Effector memory CD8-positive, alpha-beta T cell (primary cell): Measurements from ENCODE around the gene BORCS5.
"Not testable (repeated sequence)": the region's sequence is repeated elsewhere in the genome, so short reads cannot be mapped to it uniquely, and the experiment has no call there.

Source experiments
- ATAC-seq: fragments of 150-1000 bp; cut with Tn5 transposase; replicated peaks from 2 replicates; pipeline ENCODE4 v1.10.0; 2021; ENCODE audit warnings: mild to moderate bottlenecking, moderate library complexity
- DNase-seq, 3 experiments: peaks; one replicate each; pipeline ENCODE4 v3.0.0; 2021
- H3K27ac Mint-ChIP-seq, 2 donors: one replicate each; pipeline ENCODE4 v1.8.0; 2022; ENCODE audit warnings: mild to moderate bottlenecking in 2 of 2, mixed read lengths in 2 of 2, moderate library complexity in 2 of 2
- H3K27me3 Mint-ChIP-seq, 2 donors: one replicate each; pipeline ENCODE4 v1.8.0; 2022; ENCODE audit warnings: mixed read lengths in 2 of 2
- H3K36me3 Mint-ChIP-seq: one replicate; pipeline ENCODE4 v1.8.0; 2022; ENCODE audit warnings: mild to moderate bottlenecking, moderate library complexity, mixed read lengths; ENCODE audit not compliant: insufficient read depth
- H3K4me1 Mint-ChIP-seq, 2 donors: one replicate each; pipeline ENCODE4 v1.8.0; 2022; ENCODE audit warnings: low read depth in 2 of 2, mixed read lengths in 2 of 2
- H3K4me3 Mint-ChIP-seq, 2 donors: one replicate each; pipeline ENCODE4 v1.8.0; 2022; ENCODE audit warnings: mild to moderate bottlenecking in 2 of 2, mixed read lengths in 2 of 2, moderate library complexity in 2 of 2
- H3K9me3 Mint-ChIP-seq, 2 donors: one replicate each; pipeline ENCODE4 v1.8.0; 2022; ENCODE audit warnings: mixed read lengths in 2 of 2

BORCS5 gene

GRCh38 chr12:12336049-12336411 lies 20.8 kb upstream of the BORCS5 start:
- no peak for ATAC-seq

DNA sequence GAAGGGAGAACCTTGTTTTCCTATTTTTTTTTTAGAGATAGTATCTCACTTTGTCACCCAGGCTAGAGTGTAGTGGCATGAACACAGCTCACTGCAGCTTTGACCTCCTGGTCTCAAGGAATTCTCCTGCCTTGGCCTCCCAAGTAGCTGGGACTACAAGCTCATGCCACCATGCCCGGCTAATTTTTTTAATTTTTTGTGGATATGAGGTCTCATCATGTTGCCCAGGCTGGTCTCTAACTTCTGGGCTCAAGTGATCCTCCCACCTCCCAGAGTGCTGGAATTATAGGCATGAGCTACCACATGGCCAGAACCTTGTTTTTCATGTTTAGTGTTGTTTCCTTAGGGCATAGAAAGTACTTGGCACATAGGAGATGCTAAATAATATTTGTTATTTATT lies 20.4 kb upstream of the BORCS5 start:
- ATAC-seq: no peak
- H3K4me1 Mint-ChIP-seq: peaks cover 12 to 16% of the 10 kb centered on the region in 2 donors
- H3K27me3 Mint-ChIP-seq: peaks cover 12 to 23% of the 10 kb centered on the region in 2 donors
- no peaks in the 10 kb centered on the region for H3K36me3 Mint-ChIP-seq
- no peak overlapping the region for H3K4me3 Mint-ChIP-seq
- DNase-seq: no peak
- no peak overlapping the region for H3K27ac Mint-ChIP-seq
- H3K9me3 Mint-ChIP-seq: no peaks in the 10 kb centered on the region

More at GRCh38 chr12:12336049-12336411, 20.8 kb upstream of the BORCS5 start:
- Mint-ChIP-seq H3K27ac (no peak overlapping the region), H3K9me3 (no peaks in the 10 kb centered on the region), H3K4me3 (no peak overlapping the region), H3K27me3 (peaks cover 16 to 28% of the 10 kb centered on the region in 2 donors), H3K36me3 (no peaks in the 10 kb centered on the region), H3K4me1 (peaks cover 12 to 16% of the 10 kb centered on the region in 2 donors)
- DNase-seq: no peak

DNA sequence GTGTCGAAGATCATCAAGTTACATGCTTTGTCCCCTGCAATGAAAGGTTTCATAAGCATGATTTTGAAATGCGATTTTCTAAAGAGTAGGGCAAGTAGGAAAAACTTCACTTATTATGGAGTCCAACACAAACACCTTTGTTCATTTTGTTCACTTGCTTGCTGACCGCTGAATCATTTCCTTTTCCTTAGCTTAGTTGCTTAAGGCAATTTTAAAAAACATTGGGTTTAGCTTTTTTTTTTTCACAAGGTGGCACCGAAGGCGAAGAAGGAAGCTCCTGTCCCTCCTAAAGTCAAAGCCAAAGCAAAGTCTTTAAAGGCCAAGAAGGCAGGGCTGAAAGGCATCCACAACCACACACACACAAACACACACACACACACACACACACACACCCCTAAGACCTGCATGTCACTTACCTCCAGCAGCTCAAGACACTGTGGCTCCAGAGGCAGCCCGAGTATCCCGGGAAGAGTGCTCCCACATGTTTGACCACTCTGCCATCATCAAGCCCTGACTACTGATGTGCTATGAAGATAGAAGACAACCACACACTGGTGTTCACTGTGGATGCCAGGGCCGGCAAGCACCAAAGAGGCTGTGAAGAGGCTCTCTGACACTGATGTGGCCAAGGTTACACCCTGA lies 18.2 kb upstream of the BORCS5 start:
- Mint-ChIP-seq H3K27me3 (peaks cover 12 to 20% of the 10 kb centered on the region in 2 donors), H3K4me1 (peaks cover 12 to 16% of the 10 kb centered on the region in 2 donors), H3K36me3 (no peaks in the 10 kb centered on the region), H3K9me3 (no peaks in the 10 kb centered on the region), H3K27ac (no peak overlapping the region), H3K4me3 (no peak overlapping the region)
- DNase-seq (no peak), ATAC-seq (no peak)

- H3K36me3 Mint-ChIP-seq: peaks cover 5% of the 10 kb centered on the region
- H3K27me3 Mint-ChIP-seq: no peaks in the 10 kb centered on the region
- H3K27ac Mint-ChIP-seq: peak within 1 kb of the TSS in 1 of 2 donors; percentile 36
- H3K4me1 Mint-ChIP-seq: peaks cover 9 to 10% of the 10 kb centered on the region in 2 donors
- peak within 1 kb of the TSS; percentile 62 to 68 for H3K4me3 Mint-ChIP-seq
- ATAC-seq: peak; percentile 81
- H3K9me3 Mint-ChIP-seq: no peaks in the 10 kb centered on the region
- peak; percentile 18 to 22 (median 19) for DNase-seq
Measured at GRCh38 chr12:12349711-12350665, 6.9 kb upstream of the BORCS5 start, which contains the start of gene MANSC1. MANSC1 (minus strand) TSS chr12:12350242; CDS start chr12:12343314, 6,928 bp downstream.

DNA sequence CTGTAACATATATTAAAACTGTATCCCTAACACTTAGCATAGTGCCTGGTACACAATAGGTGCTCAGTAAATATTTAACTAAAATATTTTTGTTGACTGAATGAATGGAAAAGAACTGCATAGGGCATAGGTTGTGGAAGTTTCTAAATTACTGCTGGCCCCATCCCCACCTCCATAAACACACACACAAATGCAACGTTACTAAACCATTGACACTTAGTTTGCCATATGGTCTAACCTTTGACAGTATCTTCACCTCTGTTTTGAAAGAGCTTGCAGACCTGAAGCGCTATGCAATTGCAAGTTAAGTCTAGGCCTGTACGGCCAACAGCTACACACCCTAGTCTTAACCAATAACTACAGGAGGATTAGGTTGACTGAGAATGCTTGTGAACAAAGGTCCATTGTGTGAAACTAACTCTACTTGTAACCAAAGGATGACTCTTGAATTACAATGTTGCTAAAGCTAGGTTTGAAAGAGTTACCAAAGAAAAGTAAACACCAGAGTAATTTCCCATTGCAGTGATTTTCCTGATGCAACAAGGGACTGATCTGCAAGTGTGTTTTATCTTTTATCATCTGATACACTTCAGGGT lies 5.9 kb upstream of the BORCS5 start:
- peak overlapping the region; percentile 62 to 68 for H3K4me3 Mint-ChIP-seq
- ATAC-seq: no peak
- H3K27me3 Mint-ChIP-seq: no peaks in the 10 kb centered on the region
- DNase-seq: no peak
- H3K36me3 Mint-ChIP-seq: peaks cover 5% of the 10 kb centered on the region
- no peaks in the 10 kb centered on the region for H3K9me3 Mint-ChIP-seq
- H3K4me1 Mint-ChIP-seq: peaks cover 12 to 14% of the 10 kb centered on the region in 2 donors
- H3K27ac Mint-ChIP-seq: no peak overlapping the region

DNA sequence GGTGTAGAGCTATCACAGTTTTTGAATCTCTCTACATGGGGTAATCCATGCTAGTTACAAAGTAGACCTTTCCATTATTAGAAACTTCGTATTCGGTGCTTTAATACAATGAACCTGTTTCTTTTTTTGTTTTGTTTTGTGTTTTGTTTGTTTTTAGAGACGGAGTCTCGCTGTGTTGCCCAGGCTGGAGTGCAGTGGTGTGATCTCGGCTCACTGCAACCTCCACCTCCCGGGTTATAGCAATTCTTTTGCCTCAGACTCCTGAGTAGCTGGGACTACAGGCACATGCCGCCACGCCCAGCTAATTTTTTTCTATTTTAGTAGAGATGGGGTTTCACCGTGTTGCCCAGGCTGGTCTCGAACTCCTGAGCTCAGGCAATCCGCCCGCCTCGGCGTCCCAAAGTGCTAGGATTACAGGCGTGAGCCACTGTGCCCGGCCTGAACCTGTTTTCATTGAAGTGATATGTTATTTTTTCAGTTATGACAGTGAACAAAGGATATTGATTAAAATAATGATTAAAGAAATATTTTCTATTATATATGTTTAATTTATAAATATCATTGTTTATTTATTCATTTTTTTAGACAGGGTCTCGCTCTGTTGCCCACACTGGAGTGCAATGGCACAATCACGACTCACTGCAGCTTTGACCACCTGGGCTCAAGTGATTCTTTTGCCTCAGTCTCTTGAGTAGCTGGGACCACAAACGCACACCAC lies 5.3 kb upstream of the BORCS5 start:
- H3K4me1 Mint-ChIP-seq: peaks cover 15 to 20% of the 10 kb centered on the region in 2 donors
- H3K27ac Mint-ChIP-seq: not testable (repeated sequence)

DNA sequence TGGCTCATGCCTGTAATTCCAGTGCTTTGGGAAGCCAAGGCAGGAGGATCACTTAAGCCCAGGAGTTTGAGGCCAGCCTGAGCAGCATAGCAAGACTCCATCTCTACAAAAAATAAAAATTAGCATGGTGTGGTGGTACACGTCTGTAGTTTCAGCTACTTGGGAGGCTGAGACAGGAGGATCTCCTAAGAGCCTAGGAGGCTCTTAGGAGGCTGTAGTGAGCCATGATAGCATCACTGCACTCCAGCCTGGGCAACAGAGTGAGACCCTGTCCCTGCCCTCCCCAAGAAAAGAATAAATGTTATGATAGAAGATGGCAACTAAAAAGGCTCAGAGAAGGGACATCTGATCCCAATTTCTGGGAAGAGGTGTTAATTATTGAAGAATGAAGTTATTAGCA lies 3.6 kb upstream of the BORCS5 start:
- H3K36me3 Mint-ChIP-seq: peaks cover 18% of the 10 kb centered on the region
- H3K27me3 Mint-ChIP-seq: no peaks in the 10 kb centered on the region
- DNase-seq (no peak), ATAC-seq (no peak)
- H3K4me1 Mint-ChIP-seq: peaks cover 15 to 29% of the 10 kb centered on the region in 2 donors
- H3K9me3 Mint-ChIP-seq: no peaks in the 10 kb centered on the region
- H3K27ac Mint-ChIP-seq: peak overlapping the region in 1 of 2 donors; percentile 28
- no peak overlapping the region for H3K4me3 Mint-ChIP-seq

More for the DNA sequence above, 5.3 kb upstream of the BORCS5 start:
- not testable (repeated sequence) for H3K36me3 Mint-ChIP-seq, ATAC-seq, H3K4me3 Mint-ChIP-seq, H3K9me3 Mint-ChIP-seq, DNase-seq, H3K27me3 Mint-ChIP-seq

- ATAC-seq (no peak), DNase-seq (no peak)
- Mint-ChIP-seq H3K36me3 (peaks cover 18% of the 10 kb centered on the region), H3K4me1 (peaks cover 15 to 33% of the 10 kb centered on the region in 2 donors), H3K27me3 (no peaks in the 10 kb centered on the region), H3K4me3 (no peak overlapping the region), H3K9me3 (no peaks in the 10 kb centered on the region), H3K27ac (no peak overlapping the region)
Measured at GRCh38 chr12:12353807-12354206, 3.1 kb upstream of the BORCS5 start.

DNA sequence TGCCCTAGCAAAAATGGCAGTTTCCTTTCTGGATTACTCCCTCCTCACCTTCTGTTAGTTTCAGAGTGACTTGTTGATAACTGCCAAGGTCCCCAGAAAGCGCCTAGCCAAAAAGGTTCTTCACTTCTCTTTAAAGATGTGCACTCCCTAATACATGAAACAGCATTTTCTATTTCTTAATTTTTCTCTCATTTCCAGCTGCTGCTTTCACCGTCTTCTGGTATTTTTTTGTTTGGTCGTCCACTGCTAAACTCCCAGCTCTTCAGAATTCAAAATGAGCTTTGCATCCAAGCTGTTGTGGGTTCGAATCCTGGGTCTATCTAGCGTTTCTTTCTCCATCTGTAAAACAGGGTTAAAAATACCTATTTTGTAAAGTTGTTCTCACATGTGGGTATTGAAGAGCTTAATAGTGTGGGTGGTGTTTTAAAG lies 397 bp upstream of the BORCS5 start:
- DNase-seq: no peak
- H3K9me3 Mint-ChIP-seq: no peaks in the 10 kb centered on the region
- H3K4me3 Mint-ChIP-seq: peak overlapping the region; percentile 92
- H3K4me1 Mint-ChIP-seq: peaks cover 17 to 39% of the 10 kb centered on the region in 2 donors
- H3K36me3 Mint-ChIP-seq: peaks cover 14% of the 10 kb centered on the region
- ATAC-seq: no peak
- H3K27me3 Mint-ChIP-seq: no peaks in the 10 kb centered on the region
- H3K27ac Mint-ChIP-seq: peak overlapping the region; percentile 98 to 99

- Mint-ChIP-seq H3K27ac (peak overlapping the region; percentile 98 to 99), H3K9me3 (no peaks in the 10 kb centered on the region), H3K4me3 (peak overlapping the region; percentile 92), H3K36me3 (peaks cover 14% of the 10 kb centered on the region), H3K27me3 (no peaks in the 10 kb centered on the region), H3K4me1 (peaks cover 22 to 46% of the 10 kb centered on the region in 2 donors)
- peak in 1 of 3 experiments; percentile 30 for DNase-seq
- ATAC-seq: no peak
Measured at GRCh38 chr12:12357719-12358461, 1.0 kb downstream of the BORCS5 start.

GRCh38 chr12:12358528-12358927 lies 1.6 kb downstream of the BORCS5 start:
- Mint-ChIP-seq H3K9me3 (no peaks in the 10 kb centered on the region), H3K36me3 (peaks cover 14% of the 10 kb centered on the region), H3K4me3 (peak overlapping the region; percentile 92), H3K27me3 (no peaks in the 10 kb centered on the region), H3K4me1 (peaks cover 22 to 46% of the 10 kb centered on the region in 2 donors), H3K27ac (peak overlapping the region; percentile 98 to 99)
- DNase-seq (no peak), ATAC-seq (no peak)

DNA sequence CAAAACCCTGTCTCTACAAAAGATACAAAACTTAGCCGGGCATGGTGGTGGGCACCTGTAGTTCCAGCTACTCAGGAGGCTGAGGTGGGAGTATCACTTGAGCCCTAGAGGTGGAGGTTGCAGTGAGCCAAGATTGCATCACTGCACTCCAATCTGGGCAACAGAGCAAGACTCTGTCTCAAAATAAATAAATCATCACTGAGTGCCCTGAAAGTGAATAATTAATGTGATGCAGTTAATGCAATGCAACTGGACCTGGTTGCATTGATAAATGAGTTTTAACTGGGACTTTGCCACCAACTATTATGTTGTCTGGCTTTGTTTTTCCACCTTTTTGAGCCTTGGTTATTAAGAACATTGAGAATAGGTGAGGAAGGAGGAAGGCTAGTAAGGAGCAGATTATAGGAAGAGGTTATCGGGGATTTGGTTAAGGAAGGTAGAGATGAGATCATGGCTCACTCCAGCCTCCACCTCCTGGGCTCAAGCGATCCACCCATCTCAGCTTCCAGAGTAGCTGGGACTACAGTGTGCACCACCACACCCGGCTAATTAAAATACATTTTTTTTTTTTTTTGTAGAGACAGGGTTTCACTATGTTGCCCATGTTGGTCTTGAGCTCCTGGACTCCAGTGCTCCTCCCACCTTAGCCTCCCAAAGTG lies 8.0 kb downstream of the BORCS5 start:
- no peak for ATAC-seq
- H3K36me3 Mint-ChIP-seq: peaks cover 8% of the 10 kb centered on the region
- H3K27me3 Mint-ChIP-seq: no peaks in the 10 kb centered on the region
- DNase-seq: no peak
- peak overlapping the region; percentile 77 to 84 for H3K27ac Mint-ChIP-seq
- peaks cover 33 to 48% of the 10 kb centered on the region in 2 donors for H3K4me1 Mint-ChIP-seq
- peak overlapping the region in 1 of 2 donors; percentile 61 for H3K4me3 Mint-ChIP-seq
- no peaks in the 10 kb centered on the region for H3K9me3 Mint-ChIP-seq
